Panc1 (cell line): ENCODE measurements around the gene DUSP18. TPM values are rescaled to one million over a fixed set of nuclear protein-coding genes. Genes with fewer than 3 reads are reported as not detected.

Experiments used
- ATAC-seq: fragments of 200-7000 bp; cut with Tn5 transposase; 2 replicates; pipeline ENCODE4 v1.9.1; 2020; ENCODE audit warnings: mild to moderate bottlenecking, moderate library complexity
- Bru-seq: library from RNA; stranded (reverse); fragments of 400-500 nt; gene quantifications from one replicate; lab custom pipeline; 2021; lab: Mats Ljungman, UMichigan
- BruChase-seq, 2 experiments: library from RNA; stranded (reverse); fragments of 400-500 nt; gene quantifications; one replicate each; lab custom pipeline; 2021; lab: Mats Ljungman, UMichigan
- BruUV-seq: library from RNA; stranded (reverse); fragments of 400-500 nt; replicated peaks from 2 replicates; lab custom pipeline; 2021; lab: Mats Ljungman, UMichigan
- CTCF ChIA-PET: fragments of 300-600 bp; sonication (Branson Sonifier 250); formaldehyde crosslinking; loops from one replicate; lab custom pipeline; 2022; ENCODE audit warnings: antibody characterized with exemption; lab: Charles Lee
- POLR2A ChIA-PET: fragments of 300-600 bp; sonication (Branson Sonifier 250); formaldehyde crosslinking; loops from one replicate; lab custom pipeline; 2022; ENCODE audit warnings: antibody characterized with exemption; lab: Charles Lee
- DNase-seq: peaks from one replicate; pipeline ENCODE4 v3.0.0-alpha.2; 2010; ENCODE audit warnings: low read depth, low spot score
- H3K27ac ChIP-seq: 2 replicates; pipeline ENCODE4 v1.5.1; 2011; ENCODE audit warnings: mild to moderate bottlenecking, low read length, inconsistent platforms
- H3K27me3 ChIP-seq: fragments of 200-500 bp; sonication (Bioruptor generic); 2 replicates; pipeline ENCODE4 v1.6.0; 2014; ENCODE audit warnings: low read length, inconsistent platforms; ENCODE audit not compliant: control insufficient read depth, insufficient read depth
- H3K36me3 ChIP-seq: fragments of 200-500 bp; sonication (Bioruptor generic); 2 replicates; pipeline ENCODE4 v1.5.1; 2014; ENCODE audit warnings: inconsistent platforms, mild to moderate bottlenecking, low read length, moderate library complexity; ENCODE audit not compliant: control insufficient read depth, insufficient read depth
- H3K4me1 ChIP-seq: 2 replicates; pipeline ENCODE4 v1.5.1; 2011; ENCODE audit warnings: inconsistent platforms, mild to moderate bottlenecking, low read length, moderate library complexity; ENCODE audit not compliant: control insufficient read depth, insufficient read depth
- H3K4me3 ChIP-seq, 2 experiments: 2 replicates each; pipeline ENCODE4 v1.5.1; 2011 to 2012; ENCODE audit warnings: low read depth in 2 of 2, low read length in 2 of 2, mild to moderate bottlenecking in 2 of 2, inconsistent platforms in 1 of 2, moderate library complexity in 1 of 2
- H3K9me3 ChIP-seq: fragments of 200-500 bp; sonication (Bioruptor generic); 2 replicates; pipeline ENCODE4 v1.5.1; 2014; ENCODE audit warnings: low read depth, mild to moderate bottlenecking, inconsistent platforms, low read length, moderate library complexity; ENCODE audit not compliant: control insufficient read depth, insufficient read depth
- CTCF ChIP-seq: fragments of 450-650 bp; IDR thresholded peaks from 2 replicates; pipeline ENCODE4 v1.5.1; 2017; ENCODE audit warnings: mild to moderate bottlenecking
- POLR2AphosphoS5 ChIP-seq: IDR thresholded peaks from 2 replicates; pipeline ENCODE4 v1.6.1; 2012; ENCODE audit warnings: mild to moderate bottlenecking, low read depth, low read length, moderate library complexity
- REST ChIP-seq, 2 experiments: IDR thresholded peaks; 2 replicates each; pipeline ENCODE4 v1.6.1; 2011 to 2012; ENCODE audit warnings: low read depth in 2 of 2, control low read depth in 1 of 2, low read length in 1 of 2, mild to moderate bottlenecking in 1 of 2, moderate library complexity in 1 of 2; ENCODE audit not compliant: insufficient read depth in 1 of 2
- SIN3A ChIP-seq: IDR thresholded peaks from 2 replicates; pipeline ENCODE4 v1.6.1; 2012; ENCODE audit warnings: low read depth, mild to moderate bottlenecking, low read length, moderate library complexity, borderline replicate concordance; ENCODE audit not compliant: insufficient read depth
- TCF7L2 ChIP-seq: IDR thresholded peaks from 2 replicates; pipeline ENCODE4 v1.6.1; 2011; ENCODE audit warnings: mild to moderate bottlenecking, low read depth, low read length, inconsistent platforms
- in situ Hi-C: cut with HindIII; loops from 2 replicates; pipeline ENCODE4 v1.10.0; 2016; ENCODE audit warnings: low sequenced_read_pairs, low pct_unique_long_range_greater_than_20kb
- intact Hi-C: fragments of 100-400 bp; cut with micrococcal nuclease; formaldehyde crosslinking; loops from one replicate; pipeline ENCODE4 v1.10.0; 2022; ENCODE audit not compliant: unreplicated experiment
- long read RNA-seq: library from polyadenylated mRNA; unstranded; transcript quantifications from one replicate; pipeline ENCODE4 v2.0.0, GENCODE V29; 2021; ENCODE audit not compliant: unreplicated experiment
- polyA plus RNA-seq: library from polyadenylated mRNA; unstranded; fragments of >200 nt; gene quantifications from one replicate; pipeline ENCODE4 v1.2.1, GENCODE V29; 2012; ENCODE audit warnings: missing spikeins; ENCODE audit not compliant: insufficient read length
- total RNA-seq: library from RNA; stranded (reverse); gene quantifications from one replicate; pipeline ENCODE4 v1.2.1, GENCODE V29; 2021; ENCODE audit not compliant: unreplicated experiment

The DUSP18 gene
- total RNA-seq, result 15.4 TPM
- polyA plus RNA-seq, result 10.4 TPM
- percentile 48 among the genes with signal in this experiment for Bru-seq, nascent RNA
- BruChase-seq, experiment 1, labeled RNA remaining after a 2-hour chase, result percentile 76 among the genes with signal in this experiment
- percentile 84 among the genes with signal in this experiment for BruChase-seq, experiment 2, labeled RNA remaining after a 6-hour chase
- long read RNA-seq, transcript DUSP18-201 (2 exons, 2,479 nt), result minor isoform, 5 of 24 reads
- long read RNA-seq, transcript DUSP18-202 (3 exons, 1,157 nt), result major isoform, 9 of 24 reads
- long read RNA-seq, partial matches to known transcripts, result 2 of 24 reads
- long read RNA-seq, other reads (novel, unspliced or antisense), result 8 of 24 reads

- peak within 1 kb of the TSS; percentile 77 to 81 for H3K4me3 ChIP-seq
- TF ChIP-seq POLR2AphosphoS5 (peak; percentile 66), SIN3A (peak; percentile 88; the same call in 1 of the 2 replicates), CTCF (no peak), TCF7L2 (no peak), REST (IDR thresholded peaks at IDR 0.05; ENCODE audit: insufficient read depth in 1 of 2, low read depth in 2 of 2, low read length in 1 of 2) (no peak; a peak in 1 of 4 replicates)
- TSS peak; percentile 98 for BruUV-seq
- in situ Hi-C loops (no loop called here), intact Hi-C loops (no loop called here)
- ChIA-PET CTCF (interaction anchor here (1.2 kb wide), 1 partner anchor 33 kb away, joined by 3 read pairs; no protein-coding TSS in a partner anchor), POLR2A (interaction anchor here (0.6 kb wide), 1 partner anchor 104 kb away, joined by 4 read pairs; no protein-coding TSS in a partner anchor)
- H3K9me3 ChIP-seq, result no peaks in the 10 kb centered on the region
- H3K4me1 ChIP-seq, result 0 out of 2 replicates have a peak, but pooled peaks cover 2% of the 10 kb centered on the region
- H3K27ac ChIP-seq, result peak within 1 kb of the TSS; percentile 86
- H3K27me3 ChIP-seq, result no peaks in the 10 kb centered on the region
- DNase-seq (no peak), ATAC-seq (peak; percentile 97)
- H3K36me3 ChIP-seq, result peaks cover 4% of the 10 kb centered on the region
These were observed at the start of gene DUSP18 for GRCh38 chr22:30667494-30668385. TSS of gene DUSP18 (minus strand) at chr22:30667875. CDS start at chr22:30664003, 3,872 bp downstream.

GRCh38 chr22:30714062-30714461, 46.4 kb upstream of the DUSP18 start:
- Histone ChIP-seq H3K27me3 (no peaks in the 10 kb centered on the region), H3K4me1 (no peaks in the 10 kb centered on the region), H3K9me3 (no peaks in the 10 kb centered on the region), H3K4me3 (no peak overlapping the region), H3K36me3 (no peaks in the 10 kb centered on the region), H3K27ac (no peak overlapping the region)
- ChIA-PET CTCF (no interaction called here), POLR2A (no interaction called here)
- no TSS peak for BruUV-seq
- DNase-seq (no peak), ATAC-seq (no peak)
- intact Hi-C loops, result no loop called here
- in situ Hi-C loops, result no loop called here
- TF ChIP-seq REST (IDR thresholded peaks at IDR 0.05; ENCODE audit: insufficient read depth in 1 of 2, low read depth in 2 of 2, low read length in 1 of 2) (no peak), CTCF (no peak), POLR2AphosphoS5 (no peak), TCF7L2 (no peak), SIN3A (no peak)
